ENCODE data around the gene NUDT22.

Gene NUDT22

DNA sequence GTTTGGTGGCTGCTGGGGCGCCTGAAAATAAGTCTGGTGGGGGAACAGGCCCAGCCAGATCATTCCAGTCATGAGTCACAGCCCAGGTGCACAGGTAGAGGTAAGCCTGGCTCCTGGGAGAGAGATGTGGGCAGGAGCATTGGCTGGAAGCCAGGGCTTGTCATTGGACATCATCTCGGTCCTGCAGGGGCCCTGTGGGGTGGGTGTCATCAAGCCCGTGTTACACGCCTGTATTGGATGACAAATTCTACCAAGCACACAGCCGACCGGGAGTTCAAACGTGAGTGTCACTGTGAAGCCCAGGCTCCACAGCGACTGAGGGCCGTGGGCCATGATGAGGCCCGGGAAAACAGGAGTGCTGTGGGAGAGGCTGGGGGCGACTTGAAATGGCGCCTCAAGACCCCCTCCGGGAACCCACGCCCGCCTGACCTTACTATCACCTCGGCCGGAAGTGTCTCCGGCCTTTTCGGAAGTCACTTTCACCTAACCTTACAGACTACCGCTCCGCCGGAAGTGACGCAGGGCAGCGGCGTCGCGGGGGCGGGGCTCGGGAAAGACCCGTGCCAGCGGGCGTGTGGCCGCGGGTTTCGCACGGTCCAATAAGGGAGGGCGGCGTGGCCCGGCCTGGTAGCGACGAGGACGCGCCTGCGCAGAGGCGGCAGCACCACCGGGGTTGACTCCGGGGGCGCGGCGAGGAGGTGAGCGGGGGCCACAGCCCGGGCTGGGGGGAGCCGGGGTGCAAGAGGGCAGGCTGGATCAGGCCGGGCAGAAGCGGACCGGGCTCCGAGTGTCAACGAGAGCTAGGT lies 14.6 kb downstream of the NUDT22 start, which contains the start of gene FKBP2:
TSS of gene FKBP2 (plus strand) at position 661 of the 806 bp plus-strand sequence. CDS start 1,293 bp downstream, outside the sequence.
- no peaks in the 10 kb centered on the region for H3K9me3 ChIP-seq (replicated peaks in 1 of 11)
- H3K4me2 ChIP-seq, result peak within 1 kb of the TSS; percentile 91 to 100 (median 99)
- peak within 1 kb of the TSS; percentile 81 to 99 (median 97) for H3K4me3 ChIP-seq
- no peak for TF ChIP-seq Cebpa-rat (IDR thresholded peaks at IDR 0.05)
- H4K20me1 ChIP-seq, result peaks cover 13 to 47% (median 38%) of the 10 kb centered on the region in 11 experiments; a peak in 21 of 22 replicates
- H3K36me3 ChIP-seq, result peaks cover 28 to 64% (median 42%) of the 10 kb centered on the region in 11 experiments
- no peaks in the 10 kb centered on the region for H3K27me3 ChIP-seq
- peak within 1 kb of the TSS; percentile 85 to 96 (median 93) for H3K27ac ChIP-seq
- peak within 1 kb of the TSS; percentile 85 to 97 (median 90) for H3K9ac ChIP-seq
- H3K4me1 ChIP-seq, result peaks cover 74 to 82% (median 80%) of the 10 kb centered on the region in 10 experiments

DNA sequence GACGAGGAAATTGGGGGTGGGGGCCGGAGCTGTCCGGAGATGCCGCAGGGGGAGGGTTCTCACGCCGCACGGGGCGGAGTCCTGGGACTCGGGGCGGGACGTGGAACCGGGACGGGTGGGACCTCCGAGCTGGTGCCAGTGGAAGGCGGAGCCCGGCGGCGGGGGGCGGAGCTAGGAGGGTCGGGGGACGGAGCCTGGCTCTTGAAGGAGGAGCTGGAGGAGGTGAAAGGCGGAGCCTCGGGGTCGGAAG lies 15.1 kb downstream of the NUDT22 start:
- no peaks in the 10 kb centered on the region for H3K9me3 ChIP-seq (replicated peaks in 1 of 11)
- H3K27me3 ChIP-seq, result no peaks in the 10 kb centered on the region
- no peak for TF ChIP-seq Cebpa-rat (IDR thresholded peaks at IDR 0.05)
- H3K4me2 ChIP-seq, result peak overlapping the region; percentile 81 to 99 (median 97); a peak in 20 of 22 replicates
- peak overlapping the region; percentile 81 to 99 (median 97) for H3K4me3 ChIP-seq
- peak overlapping the region; percentile 85 to 96 (median 93) for H3K27ac ChIP-seq
- peaks cover 28 to 58% (median 42%) of the 10 kb centered on the region in 11 experiments for H3K36me3 ChIP-seq
- peaks cover 8 to 45% (median 36%) of the 10 kb centered on the region in 11 experiments; a peak in 21 of 22 replicates for H4K20me1 ChIP-seq
- peak overlapping the region; percentile 85 to 97 (median 88) for H3K9ac ChIP-seq
- H3K4me1 ChIP-seq, result peaks cover 70 to 77% (median 75%) of the 10 kb centered on the region in 10 experiments

- TF ChIP-seq Cebpa-rat (IDR thresholded peaks at IDR 0.05), result no peak
- peaks cover 7 to 45% (median 36%) of the 10 kb centered on the region in 11 experiments; a peak in 21 of 22 replicates for H4K20me1 ChIP-seq
- no peaks in the 10 kb centered on the region for H3K9me3 ChIP-seq (replicated peaks in 1 of 11)
- no peaks in the 10 kb centered on the region for H3K27me3 ChIP-seq
- H3K36me3 ChIP-seq, result peaks cover 28 to 57% (median 42%) of the 10 kb centered on the region in 11 experiments
- H3K4me2 ChIP-seq, result peak overlapping the region; percentile 91 to 100 (median 98)
- H3K4me3 ChIP-seq, result peak overlapping the region; percentile 81 to 99 (median 97)
- peaks cover 70 to 74% (median 71%) of the 10 kb centered on the region in 10 experiments for H3K4me1 ChIP-seq
- peak overlapping the region; percentile 85 to 97 (median 90) for H3K9ac ChIP-seq
- peak overlapping the region; percentile 42 to 96 (median 92) for H3K27ac ChIP-seq
Measured at GRCh38 chr11:64241491-64242374, 15.7 kb downstream of the NUDT22 start.

DNA sequence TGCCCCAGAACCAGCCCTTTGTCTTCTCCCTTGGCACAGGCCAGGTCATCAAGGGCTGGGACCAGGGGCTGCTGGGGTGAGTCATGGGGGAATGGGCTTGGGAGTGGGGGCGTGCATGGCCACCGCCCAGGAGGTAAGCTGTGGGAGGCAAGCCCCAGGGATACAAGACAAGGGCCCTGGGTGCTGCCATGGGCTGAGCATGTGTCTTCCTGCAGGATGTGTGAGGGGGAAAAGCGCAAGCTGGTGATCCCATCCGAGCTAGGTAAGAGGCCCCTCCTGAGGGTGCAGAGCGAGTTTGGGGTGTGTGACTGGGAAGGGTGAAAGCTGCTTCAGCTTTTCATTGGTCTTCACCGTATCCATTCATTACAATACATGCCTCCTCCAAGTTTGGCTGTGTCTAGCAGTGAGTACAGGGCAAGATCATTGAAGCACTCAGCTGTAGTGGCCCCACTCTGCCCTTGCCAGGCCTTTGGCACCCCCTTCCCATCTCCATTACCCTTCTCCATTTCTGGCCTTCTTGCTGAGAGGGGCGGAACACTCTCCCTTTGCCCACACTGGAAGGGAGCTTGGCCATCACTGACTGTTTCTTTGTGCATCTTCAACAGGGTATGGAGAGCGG lies 17.3 kb downstream of the NUDT22 start:
- Histone ChIP-seq H3K27ac (peak overlapping the region in 7 of 11 experiments; percentile 1 to 95 (median 47); a peak in 6 of 22 replicates), H3K9me3 (replicated peaks in 1 of 11) (no peaks in the 10 kb centered on the region), H4K20me1 (peaks cover 7 to 45% (median 36%) of the 10 kb centered on the region in 11 experiments; a peak in 21 of 22 replicates), H3K36me3 (peaks cover 15 to 41% (median 26%) of the 10 kb centered on the region in 11 experiments), H3K4me3 (peak overlapping the region; percentile 24 to 99 (median 97); a peak in 14 of 20 replicates), H3K27me3 (no peaks in the 10 kb centered on the region), H3K4me1 (peaks cover 62 to 73% (median 71%) of the 10 kb centered on the region in 10 experiments), H3K9ac (peak overlapping the region; percentile 28 to 97 (median 91); a peak in 20 of 22 replicates), H3K4me2 (peak overlapping the region; percentile 91 to 100 (median 98))
- TF ChIP-seq Cebpa-rat (IDR thresholded peaks at IDR 0.05), result no peak

GRCh38 chr11:64244107-64244506 lies 18.0 kb downstream of the NUDT22 start:
- no peaks in the 10 kb centered on the region for H3K9me3 ChIP-seq (replicated peaks in 1 of 11)
- peak overlapping the region; percentile 91 to 100 (median 98) for H3K4me2 ChIP-seq
- H3K4me1 ChIP-seq, result peaks cover 55 to 73% (median 71%) of the 10 kb centered on the region in 10 experiments
- H3K27me3 ChIP-seq, result no peaks in the 10 kb centered on the region
- H3K9ac ChIP-seq, result peak overlapping the region; percentile 28 to 97 (median 91); a peak in 19 of 22 replicates
- no peak for TF ChIP-seq Cebpa-rat (IDR thresholded peaks at IDR 0.05)
- peak overlapping the region in 7 of 11 experiments; percentile 1 to 95 (median 30); a peak in 7 of 22 replicates for H3K27ac ChIP-seq
- peaks cover 13 to 33% (median 22%) of the 10 kb centered on the region in 11 experiments for H3K36me3 ChIP-seq
- H4K20me1 ChIP-seq, result peaks cover 7 to 45% (median 36%) of the 10 kb centered on the region in 11 experiments; a peak in 21 of 22 replicates
- peak overlapping the region in 9 of 10 experiments; percentile 24 to 99 (median 97); a peak in 15 of 20 replicates for H3K4me3 ChIP-seq

GRCh38 chr11:64244966-64245365 lies 18.9 kb downstream of the NUDT22 start:
- peaks cover 7 to 45% (median 36%) of the 10 kb centered on the region in 11 experiments; a peak in 21 of 22 replicates for H4K20me1 ChIP-seq
- H3K27ac ChIP-seq, result peak overlapping the region; percentile 33 to 96 (median 93); a peak in 21 of 22 replicates
- no peaks in the 10 kb centered on the region for H3K9me3 ChIP-seq (replicated peaks in 1 of 11)
- H3K27me3 ChIP-seq, result no peaks in the 10 kb centered on the region
- peaks cover 13 to 29% (median 22%) of the 10 kb centered on the region in 11 experiments for H3K36me3 ChIP-seq
- H3K4me1 ChIP-seq, result peaks cover 55 to 73% (median 71%) of the 10 kb centered on the region in 10 experiments
- H3K4me2 ChIP-seq, result peak overlapping the region; percentile 91 to 100 (median 98)
- peak overlapping the region; percentile 81 to 97 (median 92) for H3K9ac ChIP-seq
- TF ChIP-seq Cebpa-rat (IDR thresholded peaks at IDR 0.05), result no peak
- peak overlapping the region; percentile 81 to 99 (median 96) for H3K4me3 ChIP-seq

GRCh38 chr11:64245401-64245796 lies 19.3 kb downstream of the NUDT22 start:
- Histone ChIP-seq H3K9me3 (replicated peaks in 1 of 11) (no peaks in the 10 kb centered on the region), H3K4me2 (peak overlapping the region; percentile 91 to 100 (median 98)), H3K4me1 (peaks cover 55 to 73% (median 71%) of the 10 kb centered on the region in 10 experiments), H3K4me3 (peak overlapping the region; percentile 81 to 99 (median 96)), H3K9ac (peak overlapping the region; percentile 81 to 97 (median 92)), H4K20me1 (peaks cover 7 to 45% (median 36%) of the 10 kb centered on the region in 11 experiments; a peak in 21 of 22 replicates), H3K36me3 (peaks cover 13 to 29% (median 22%) of the 10 kb centered on the region in 11 experiments), H3K27me3 (no peaks in the 10 kb centered on the region), H3K27ac (peak overlapping the region; percentile 33 to 96 (median 93); a peak in 21 of 22 replicates)
- no peak for TF ChIP-seq Cebpa-rat (IDR thresholded peaks at IDR 0.05)
